HG03432 (cell line): Measurements from ENCODE around the gene LMO1.
A peak's percentile ranks its signal among the peaks of the same experiment; 100 is the strongest.

Experiments
- ATAC-seq: cut with Tn5 transposase; IDR thresholded peaks from one replicate; pipeline ENCODE4 v1.9.1; 2021; ENCODE audit warnings: mild to moderate bottlenecking, moderate library complexity; ENCODE audit not compliant: unreplicated experiment

Gene LMO1

DNA sequence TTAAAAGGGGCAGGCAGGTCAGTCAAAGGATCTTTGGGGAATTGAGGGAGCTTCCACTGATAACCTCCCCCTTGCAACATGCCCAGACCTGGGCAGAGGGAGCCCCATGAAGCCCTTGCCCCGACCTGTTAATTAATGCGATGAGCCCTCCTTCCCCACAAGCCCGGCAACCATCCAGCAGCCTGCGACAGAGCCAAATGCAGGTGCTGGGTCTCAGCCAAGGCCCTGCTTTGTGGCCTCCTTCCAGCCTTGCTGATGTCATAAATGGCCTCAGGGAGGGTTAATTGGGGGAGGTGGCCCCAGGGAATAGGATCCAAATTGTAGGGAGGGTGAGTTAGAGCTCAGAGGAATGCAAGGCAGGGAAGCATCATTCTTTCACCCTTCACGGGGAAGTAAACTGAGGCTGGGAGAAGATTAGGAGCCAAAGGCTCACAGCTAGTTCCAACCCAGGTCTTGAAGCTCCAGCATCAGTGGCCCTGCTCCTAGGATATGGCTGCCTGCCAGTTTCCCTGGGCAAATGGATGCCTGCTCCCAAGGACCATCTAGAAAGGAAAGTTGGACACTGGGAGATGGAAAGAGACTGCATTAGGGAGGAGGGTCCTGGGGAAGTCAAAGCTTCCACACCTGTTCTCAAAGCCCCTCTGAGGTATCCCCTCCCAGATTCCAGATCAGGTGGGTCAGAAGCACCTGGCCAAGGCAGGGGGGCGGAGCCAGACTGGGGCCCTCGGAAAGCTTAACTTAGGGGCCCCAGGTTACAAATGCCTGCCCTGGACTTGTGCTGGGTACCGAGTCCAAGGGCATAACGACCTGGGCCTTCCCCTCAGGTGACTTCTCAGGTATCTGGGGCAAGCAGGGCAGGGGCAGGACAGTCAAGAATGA is 34.1 kb downstream of the LMO1 start:
- no peak for ATAC-seq

DNA sequence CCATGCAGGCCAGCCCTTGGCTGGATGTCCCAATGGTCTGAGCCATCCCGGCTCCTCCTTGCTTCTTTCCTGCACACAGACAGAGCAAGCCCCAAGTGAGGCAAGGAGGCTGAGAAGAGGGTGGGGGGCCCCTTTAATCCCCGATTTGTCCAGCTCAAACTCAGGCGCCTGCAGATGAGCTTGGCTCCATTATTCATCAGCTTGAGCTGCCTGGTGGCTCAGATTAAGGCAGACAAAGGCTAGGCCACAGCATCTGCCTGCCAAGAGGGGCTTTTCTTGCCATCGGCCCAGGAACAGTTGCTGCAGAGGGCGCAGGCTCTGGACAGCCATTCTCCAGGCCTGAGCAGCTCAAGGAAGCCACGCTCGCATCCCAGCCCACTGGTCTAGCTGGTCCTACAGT is 35.4 kb downstream of the LMO1 start:
- no peak for ATAC-seq

DNA sequence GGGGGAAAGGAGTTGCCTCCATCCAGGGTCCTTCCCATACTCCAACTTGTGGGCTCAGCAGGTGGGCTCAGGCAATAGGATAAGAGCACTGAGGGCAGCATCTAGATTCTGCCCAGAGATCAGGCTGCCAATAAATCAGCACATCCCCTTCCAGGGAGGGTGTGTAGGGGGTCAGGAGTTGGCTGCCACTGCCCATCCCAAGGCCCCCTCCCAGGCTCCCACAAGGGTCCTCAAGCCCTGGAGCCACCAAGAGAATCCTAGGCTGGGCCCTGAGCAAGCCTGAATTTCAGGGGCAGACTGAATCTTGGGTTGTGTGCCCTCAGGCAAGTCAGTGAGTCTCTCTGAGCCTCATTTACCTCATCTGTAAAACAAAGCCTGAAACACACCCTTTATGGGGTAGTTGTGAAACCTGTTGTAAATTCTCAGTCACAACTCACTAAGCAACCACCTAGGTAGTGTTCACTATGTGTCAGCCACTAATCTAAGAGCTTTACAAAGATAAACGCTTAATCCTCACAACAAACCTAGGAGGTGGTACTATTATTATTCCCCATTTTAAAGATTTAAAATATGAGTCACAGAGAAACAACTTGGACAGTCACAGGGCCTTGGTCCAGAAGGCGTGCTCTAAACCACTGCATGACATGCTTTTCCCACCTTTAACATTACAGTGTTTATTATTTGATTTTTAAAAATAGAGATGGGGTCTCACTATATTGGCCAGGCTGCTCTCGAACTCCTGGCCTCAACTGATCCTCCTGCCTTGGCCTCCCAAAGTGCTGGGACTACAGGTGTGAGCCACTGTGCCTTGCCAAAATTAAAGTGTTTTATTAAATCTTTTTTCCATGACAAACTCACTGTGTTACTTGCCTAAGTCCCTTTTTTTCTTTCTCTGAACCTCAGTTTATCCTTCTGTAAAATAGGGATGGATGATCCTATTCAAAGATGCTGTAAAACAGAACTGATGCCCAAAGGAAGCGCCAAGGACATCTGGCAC is 36.2 kb downstream of the LMO1 start:
- ATAC-seq = no peak

DNA sequence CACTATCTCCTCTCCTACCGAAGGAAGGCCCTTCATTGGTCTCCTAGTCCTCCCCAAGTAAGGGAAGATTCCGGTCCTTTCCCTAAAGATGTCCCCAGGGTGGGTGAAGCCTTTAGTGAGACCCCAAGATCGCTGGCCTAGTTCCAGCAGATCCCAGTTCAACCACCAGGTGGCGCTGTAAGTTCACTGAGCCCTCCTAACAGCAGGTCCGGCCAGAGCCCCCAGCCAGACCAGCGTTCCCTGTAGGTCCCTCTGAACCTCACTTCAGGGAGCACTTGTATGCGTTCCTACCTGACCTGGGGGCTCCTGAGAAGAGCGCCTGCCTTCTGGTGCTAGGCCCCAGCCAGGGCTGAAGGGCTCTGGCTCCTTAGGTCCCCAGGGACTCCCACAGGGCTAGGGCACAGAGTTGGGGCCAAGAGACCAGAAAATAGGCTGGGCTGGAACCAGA is 38.1 kb downstream of the LMO1 start:
- ATAC-seq = peak; percentile 66

DNA sequence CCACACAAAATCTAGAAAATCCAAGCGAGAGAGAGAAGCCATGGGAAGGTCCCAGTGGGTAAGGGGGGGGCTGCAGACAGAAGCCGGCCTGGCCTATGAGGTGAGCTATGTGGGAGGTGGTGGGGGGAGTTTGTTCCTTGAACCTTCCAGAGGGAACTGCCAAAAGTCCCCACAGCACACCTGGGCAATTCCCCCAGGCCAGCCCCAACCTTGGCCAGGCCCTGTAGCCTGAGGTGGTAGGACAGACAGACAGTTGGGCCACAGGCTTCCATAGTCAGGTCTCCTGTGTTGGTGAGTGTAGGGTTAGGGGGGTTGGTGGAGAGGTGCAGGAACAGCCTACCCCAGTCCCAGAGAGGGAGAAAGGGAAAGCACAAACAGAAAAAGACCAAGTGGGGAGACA is 39.0 kb downstream of the LMO1 start:
- no peak for ATAC-seq

DNA sequence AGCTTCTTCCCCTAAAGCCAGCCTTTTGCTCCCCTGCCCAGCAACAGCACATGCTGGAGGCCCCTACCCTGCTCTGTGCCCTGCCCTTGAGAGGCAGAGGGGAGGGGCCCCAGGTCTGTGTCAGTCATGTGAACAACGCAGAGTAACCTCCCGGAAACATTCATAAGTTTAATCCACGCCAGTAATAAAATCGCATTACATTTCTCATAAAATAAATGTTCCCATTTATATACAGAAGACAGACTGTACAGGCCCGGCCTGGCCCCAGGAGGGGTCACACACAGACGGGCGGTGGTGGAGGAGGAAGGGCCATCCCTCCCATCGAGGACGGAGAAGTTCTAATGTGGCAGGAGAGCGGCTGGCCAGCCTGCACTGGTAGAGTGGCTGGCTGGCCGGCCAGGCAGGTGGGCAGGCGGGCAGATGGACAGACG is 39.5 kb downstream of the LMO1 start:
- ATAC-seq = no peak

DNA sequence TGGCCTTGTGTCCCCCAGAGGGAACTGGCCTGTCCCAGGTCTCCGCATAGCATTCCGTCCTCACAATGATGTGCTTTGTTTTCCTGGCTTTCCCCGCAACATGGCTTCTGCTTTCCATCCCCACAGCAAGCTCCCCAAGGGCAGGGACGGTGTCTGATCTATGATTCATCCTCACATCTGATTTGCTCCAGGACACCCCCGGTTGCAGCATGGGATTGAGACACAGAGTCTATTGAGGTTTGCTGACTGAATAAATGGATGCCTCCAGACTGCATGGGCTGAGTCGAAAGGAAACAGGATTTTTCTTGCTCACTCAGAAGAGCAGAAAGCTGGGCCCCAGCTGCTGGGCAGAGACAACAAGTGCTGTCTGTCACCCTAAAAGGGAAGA is 40.2 kb downstream of the LMO1 start:
- no peak for ATAC-seq

DNA sequence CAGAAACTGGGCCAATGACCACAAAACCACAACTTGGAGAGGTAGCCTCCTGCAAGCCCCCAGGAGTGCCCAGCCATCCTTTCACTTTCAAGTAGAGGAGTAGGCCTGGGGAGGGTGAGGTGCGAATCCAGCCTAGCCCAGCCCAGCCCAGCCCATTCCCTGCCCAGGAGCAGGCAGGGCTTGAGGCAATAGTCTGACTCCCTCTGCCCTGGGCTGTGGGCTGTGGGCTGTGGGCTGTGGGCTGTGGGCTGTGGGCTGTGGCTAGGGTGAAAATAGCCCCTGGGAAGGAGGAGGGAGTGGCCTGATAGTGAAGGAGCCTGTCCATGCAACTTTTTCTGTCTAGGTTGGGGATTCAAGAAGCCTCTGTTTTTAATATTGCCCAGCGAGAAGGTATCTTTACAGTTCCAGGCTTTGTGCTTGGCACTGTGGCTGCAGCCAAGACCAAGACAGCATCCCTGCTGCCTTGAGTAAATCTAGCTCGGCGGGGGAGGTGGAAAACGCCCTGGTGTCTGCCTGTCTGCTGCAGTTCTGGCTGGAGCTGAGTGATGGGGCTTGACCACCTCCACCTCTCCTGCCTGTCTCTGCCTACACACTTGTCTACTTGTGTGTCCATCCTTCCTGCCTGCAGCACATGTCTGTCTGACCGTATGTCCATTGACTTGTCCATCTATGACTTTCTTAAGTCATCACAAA is 40.7 kb downstream of the LMO1 start:
- no peak for ATAC-seq

DNA sequence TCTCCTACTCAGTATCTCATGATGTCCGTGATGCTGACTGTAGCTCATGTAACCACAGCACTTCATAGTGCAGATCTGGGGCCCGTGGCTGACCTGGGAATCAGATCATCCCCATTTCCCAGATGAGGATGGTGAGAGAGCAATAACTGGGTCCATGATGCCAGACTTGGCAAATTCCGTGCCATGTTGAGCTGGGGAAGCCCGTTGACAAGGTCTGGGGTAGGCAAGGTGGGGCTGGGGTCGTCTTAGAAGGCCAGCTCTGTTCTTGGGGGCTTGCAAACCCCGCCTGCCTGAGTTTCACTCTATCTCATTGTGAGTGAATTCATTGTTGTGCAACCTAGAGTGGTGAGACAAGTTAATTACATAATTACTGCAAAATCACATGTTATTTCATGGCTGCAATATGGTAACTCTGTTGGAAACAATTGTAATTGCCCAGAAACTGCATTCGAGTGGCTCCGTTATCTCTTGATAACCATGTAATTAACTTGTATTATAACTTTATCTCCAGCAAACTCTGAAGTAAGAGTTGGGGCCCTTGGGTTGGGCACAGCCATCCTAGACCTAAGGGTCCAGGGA is 41.7 kb downstream of the LMO1 start:
- no peak for ATAC-seq

DNA sequence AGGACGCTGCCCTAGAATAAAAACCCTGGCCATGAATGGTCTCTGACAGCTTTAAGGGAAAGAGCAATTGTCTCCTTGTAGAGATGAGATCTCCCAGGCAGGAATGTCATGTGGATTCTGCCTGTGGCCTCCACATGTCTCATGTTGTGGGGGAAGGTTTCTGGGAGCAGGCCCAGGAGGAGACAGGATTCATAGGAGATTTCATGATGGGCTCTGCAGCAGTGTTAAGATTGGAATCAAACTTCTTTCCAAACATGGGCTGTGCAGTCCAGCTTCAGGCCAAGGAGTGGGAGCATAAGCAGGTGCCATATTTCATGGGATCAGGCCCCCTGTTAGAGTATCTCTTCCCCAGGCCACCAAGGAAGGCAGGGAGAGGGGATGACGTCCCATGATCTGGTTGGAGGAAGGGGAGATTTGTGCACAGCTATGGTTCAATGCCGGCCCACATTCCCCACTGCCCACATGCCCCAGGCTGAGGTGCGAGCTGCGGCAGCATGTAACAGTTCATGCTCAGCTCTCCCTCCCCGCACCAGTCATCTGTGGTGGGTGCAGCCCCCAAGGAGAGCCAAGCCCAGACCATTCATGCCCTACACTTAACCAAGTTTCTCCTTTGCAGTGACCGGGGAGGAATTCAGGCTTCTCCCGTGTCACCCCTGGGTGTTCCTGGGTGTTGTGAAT is 42.5 kb downstream of the LMO1 start:
- no peak for ATAC-seq

DNA sequence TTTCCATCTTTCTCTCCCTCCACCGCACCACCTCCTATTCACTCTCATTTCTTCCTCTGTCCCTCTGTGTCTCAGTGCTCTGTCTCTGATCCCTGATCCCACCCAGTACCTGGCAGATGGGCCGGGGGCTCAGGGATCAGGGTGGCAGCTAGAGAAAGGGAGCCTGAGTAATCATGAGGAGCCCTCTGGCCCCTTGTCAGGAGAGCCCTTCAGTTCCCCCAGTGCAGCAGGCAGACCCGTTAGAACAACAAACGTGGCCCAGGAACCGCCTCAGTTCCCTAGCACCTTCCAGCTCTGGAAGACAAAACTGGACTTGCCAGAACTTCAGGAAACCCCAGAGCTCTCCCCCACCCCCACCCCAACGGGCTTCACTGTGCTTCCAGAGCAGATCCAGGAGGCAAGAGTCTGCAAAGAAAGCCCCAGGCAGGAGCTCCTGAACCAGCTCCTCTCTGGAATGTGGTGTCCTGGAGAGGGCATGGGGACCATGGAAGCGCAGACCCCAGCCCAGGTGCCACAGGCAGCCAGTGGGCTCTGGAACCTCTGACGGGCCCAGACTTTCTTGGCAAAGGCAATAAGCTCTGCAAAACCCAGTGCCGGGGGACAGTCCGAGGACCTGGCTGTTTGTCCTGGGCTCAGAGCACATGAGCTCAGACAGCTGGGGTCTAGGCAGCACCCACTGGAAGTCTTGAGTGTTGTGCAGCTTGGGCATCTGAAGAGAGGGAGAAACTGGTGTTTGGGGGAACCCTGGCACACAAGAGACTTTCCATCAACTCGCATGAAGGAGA is 43.2 kb downstream of the LMO1 start:
- no peak for ATAC-seq

DNA sequence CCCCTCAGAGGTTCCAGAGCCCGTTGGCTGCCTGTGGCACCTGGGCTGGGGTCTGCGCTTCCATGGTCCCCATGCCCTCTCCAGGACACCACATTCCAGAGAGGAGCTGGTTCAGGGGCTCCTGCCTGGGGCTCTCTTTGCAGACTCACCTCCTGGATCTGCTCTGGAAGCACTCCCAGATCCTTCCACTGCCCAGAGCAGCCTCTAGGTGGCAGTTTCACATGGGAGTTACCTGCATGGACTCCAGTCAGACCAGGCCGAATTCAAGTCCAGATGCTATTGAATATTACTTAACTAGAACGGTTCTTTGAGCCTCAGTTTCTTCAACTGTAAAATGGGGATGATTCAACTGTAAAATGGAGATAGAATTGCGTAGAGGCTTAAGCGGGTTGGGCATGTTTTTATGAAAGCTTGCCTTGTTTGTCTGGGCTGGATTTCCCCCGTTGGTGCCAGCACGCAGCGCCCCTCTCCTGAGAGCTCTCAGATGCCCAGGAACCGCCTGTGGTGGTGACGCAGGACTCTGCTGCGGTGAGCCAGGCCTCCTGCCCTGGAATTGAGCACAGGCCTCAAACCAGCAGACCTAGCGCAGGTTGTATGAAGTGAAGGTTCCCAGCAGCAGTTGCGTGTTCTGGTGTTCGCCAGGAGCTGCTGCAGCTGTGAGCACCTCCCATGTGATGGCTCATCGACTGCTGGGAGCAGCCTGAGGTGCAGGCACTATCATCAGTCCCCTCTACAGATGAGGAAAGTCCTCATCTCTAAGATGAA is 44.2 kb downstream of the LMO1 start:
- ATAC-seq = peak; percentile 53

DNA sequence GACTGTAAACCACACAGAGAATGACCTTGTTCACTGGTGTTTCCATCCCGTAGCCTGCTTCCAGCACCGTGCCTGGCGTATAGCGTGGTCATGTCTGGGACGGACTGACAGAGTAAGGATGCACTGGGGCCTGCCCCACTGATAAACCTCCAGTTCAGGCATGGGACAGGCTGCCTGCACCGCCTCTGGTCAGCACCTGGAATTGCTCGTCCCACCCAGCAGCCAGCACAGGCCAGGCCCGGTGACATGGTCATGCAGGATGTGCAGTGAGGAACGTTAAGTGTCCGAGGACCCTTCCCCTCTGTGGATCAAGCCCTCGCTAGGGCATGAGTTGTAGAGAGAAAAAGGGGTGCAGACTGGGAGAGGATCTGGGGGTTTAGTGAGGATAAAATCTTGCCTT is 44.8 kb downstream of the LMO1 start:
- no peak for ATAC-seq

DNA sequence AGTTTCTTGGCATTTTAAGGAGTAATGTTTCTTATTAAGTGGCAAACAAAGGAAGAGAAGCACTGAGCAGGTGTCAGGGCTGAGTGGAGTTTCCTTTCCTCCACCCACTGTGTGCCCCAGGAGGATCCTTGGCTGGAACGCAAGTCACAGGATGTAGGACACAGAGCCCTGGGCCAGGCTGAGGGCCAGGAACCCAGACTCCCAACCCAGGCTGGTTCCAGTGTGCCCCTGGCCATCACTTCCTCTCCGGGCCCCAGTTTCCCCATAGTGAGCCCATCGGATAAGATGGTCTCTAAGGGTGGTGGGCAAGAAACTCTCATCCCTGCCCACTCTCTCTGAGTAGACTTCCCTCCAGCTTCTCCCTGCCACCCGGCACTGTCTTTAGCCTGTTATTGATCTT is 45.3 kb downstream of the LMO1 start:
- ATAC-seq = no peak

DNA sequence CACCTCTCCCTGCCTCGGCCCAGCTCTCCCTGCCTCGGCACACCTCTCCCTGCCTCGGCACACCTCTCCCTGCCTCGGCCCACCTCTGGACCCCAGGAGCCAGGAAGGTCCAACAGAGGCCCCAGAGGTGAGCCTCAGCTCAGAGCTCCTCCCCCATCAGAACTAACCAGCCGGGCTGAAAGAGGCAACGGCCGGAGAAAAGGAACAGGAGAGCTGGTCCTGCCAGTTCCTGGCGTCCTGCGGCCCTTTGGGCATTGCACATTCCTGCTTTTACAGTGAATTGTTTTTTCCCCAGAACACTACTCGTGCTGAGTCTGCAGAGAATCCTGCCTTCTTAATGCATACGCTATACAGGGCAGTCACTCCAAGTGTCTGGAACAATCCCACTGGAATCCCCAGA is 45.8 kb downstream of the LMO1 start:
- no peak for ATAC-seq

DNA sequence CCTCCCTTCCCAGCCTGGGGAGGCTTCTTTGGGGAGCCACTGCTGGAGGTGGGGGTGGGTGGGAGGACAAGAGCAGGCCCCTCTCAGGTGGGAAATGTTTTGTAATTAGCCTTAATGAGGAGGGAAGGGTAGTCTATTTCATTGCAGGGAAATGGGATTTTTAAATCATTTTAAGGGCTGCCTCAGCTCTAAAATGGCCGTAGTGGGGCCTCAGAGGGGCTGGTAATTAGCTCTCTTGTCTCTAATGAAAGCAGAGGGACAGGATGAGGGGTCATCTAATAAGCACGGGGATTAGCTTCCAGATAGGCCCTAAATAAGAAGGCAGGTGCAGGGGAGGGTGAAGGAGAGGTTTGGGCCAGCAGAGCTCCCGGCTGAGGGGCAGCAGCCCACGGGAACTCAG is 46.5 kb downstream of the LMO1 start:
- ATAC-seq = no peak

DNA sequence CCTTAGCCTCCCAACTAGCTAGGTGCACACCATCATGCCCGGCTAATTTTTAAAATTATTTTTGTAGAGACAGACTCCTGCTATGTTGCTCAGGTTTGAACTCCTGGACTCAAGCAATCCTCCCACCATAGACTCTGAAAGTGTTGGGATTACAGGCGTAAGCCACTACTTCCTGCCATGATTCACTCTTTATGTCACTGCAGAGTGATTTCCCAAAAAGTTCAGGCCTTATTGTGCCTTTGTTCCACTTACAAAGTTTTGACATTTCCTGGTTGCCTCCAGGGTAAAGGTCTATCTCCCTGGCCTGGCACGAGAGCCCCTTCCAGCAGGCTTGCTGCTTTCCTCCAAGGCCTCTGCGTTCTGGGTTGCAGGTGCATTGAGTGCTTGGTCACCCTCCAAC is 50.3 kb downstream of the LMO1 start:
- ATAC-seq = no peak

DNA sequence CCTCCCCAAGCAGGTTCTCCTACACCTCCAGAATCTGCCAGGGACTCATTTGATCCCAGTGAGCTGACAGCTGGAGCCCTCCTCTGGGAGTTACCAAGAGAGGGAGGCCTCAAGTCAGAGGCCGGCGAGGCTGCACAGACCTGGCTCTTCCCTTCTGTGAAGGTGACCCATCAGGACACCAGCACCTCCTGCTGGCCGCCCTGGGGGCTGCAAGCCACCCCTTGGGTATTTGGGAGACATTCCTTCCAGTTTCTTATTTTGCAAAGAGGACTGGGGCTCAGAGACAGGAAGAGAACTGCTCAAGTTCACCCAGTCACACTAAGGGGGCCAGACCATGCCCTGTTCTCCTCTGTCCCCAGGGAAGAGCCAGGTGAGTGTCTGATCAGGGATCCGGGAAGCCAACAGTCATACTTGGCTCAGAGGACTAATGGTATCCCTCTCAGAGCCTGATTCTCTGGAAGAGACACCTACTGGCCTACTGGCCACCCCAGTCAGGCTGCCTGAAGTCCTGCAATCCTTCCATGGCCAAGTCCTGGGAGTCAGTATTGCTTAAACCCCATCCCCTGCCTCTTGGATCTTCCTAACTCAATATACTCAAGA is 54.4 kb downstream of the LMO1 start:
- ATAC-seq = no peak
